Tongue (tissue), 2 donors: ENCODE data around the gene DMRTB1. TPM values are rescaled to one million over a fixed set of nuclear protein-coding genes. Genes with fewer than 3 reads are reported as not detected.

Experiments used
- DNase-seq: peaks from one replicate; pipeline ENCODE4 v3.0.0-alpha.2; 2015
- total RNA-seq: library from RNA; depleted of rRNA; stranded (reverse); fragments of >200 nt; gene quantifications from one replicate; pipeline ENCODE4 v1.2.3, GENCODE V29; 2014

The DMRTB1 gene
- total RNA-seq, 1 donor from 2014 or later: not detected

DNA sequence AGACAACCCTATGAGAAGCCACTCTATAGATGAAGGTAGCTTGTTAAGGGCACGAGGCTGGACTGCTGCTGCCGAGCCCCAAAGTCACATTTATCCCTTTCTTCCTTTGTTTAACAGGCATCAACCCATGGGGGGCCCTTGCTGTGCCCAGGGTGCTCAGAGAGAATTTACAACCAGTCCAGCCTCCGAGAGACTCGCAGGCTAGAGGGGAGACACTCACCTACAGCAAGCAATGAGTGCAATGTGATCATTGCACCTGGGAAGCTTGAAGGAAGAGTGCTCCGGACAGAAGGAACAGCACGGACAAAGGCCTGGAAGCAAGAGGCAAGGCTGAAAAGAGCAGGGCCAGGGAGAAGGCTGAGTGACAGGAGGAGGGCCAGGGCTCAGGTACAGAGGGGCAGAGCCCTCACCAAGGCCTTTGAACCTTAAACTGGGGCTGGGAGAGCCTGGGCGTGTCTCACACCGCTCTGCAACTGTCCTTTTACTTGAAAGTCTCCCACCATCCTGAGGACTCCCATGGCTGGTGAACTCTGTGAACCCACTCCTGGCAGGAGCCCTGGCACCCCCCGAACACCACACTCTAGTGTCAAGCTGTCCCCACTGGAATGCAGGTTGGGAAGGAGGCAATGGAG is 27.3 kb downstream of the DMRTB1 start:
- no peak for DNase-seq

DNA sequence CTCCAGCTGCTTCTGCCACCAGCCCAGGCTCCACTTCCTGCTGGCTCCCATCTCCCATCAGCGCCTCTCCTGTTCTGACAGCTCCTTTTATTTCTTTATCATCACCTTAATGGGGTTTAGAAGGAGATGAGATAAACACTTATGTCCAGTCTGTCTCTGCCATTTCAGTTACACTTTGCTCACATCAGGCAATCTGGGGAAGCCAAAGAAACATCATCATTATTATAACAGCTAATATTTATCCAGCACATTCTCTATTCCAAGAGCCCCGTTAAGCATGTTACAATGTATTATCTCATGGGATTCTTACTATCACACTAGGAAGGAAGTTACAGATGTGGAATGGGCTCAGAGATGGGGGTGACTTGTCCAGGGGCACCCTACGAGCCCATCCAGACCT is 31.2 kb downstream of the DMRTB1 start:
- DNase-seq: no peak

DNA sequence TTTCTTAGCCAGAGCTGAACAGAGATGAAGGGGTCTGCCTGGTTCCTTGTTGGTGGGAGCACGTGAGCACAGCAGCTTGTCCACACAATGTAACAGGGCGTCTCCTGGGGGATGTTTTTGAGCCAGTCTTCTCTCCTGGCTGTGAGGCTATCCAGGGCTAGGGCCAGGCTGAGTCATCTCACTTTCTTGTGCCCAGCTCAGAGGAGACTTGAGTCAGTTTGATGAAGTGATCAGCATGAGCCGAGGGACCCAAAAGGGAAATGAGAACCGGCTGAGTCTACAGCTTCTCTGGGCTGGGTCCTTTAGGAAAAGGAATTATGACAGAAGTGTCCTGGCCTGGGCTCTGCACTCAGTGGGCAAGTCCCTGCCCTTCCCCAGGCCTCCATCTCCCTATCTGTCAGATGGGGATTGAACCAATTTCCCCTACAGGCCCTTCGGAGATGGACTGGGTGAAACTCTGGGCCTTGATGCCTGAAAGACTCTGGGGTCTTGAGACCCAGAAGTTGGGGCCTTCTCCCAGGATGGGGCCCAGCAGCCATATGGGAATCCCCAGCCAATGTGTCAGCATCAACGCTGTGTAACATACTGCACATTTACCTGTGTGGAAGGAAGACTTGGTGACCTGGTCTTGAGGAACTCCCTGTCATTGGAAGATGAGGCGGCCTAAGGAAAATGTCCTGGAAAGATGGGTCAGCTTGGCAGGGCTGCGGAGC is 36.6 kb downstream of the DMRTB1 start:
- DNase-seq: no peak

DNA sequence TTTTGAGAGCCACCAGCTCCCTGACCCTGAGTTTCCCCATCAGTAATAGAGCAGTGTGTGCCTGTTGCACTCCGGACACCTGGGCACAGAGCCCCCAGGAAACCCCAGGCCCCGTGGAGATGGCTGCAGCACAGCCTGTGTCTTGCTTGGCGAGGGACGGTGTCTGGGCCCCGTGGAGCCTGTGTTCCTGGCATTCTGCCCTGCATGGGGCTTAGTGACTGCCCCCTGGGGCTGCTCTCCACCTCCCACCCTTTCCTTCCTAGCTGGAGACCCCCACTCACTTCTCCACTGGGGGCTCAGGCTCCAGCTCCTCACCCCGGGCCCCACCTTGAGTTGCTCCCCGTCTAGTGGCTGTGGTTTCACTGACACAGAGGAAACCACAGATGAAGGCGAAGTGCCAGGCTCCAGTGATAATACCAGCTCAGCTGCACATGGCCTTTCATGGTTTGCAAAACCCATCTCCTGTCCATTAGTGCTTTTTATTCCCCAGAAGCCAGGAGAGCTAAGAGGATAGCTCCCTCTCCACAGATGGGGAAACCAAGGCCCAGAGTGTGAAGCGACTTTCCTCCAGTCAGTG is 39.4 kb downstream of the DMRTB1 start:
- DNase-seq: no peak

DNA sequence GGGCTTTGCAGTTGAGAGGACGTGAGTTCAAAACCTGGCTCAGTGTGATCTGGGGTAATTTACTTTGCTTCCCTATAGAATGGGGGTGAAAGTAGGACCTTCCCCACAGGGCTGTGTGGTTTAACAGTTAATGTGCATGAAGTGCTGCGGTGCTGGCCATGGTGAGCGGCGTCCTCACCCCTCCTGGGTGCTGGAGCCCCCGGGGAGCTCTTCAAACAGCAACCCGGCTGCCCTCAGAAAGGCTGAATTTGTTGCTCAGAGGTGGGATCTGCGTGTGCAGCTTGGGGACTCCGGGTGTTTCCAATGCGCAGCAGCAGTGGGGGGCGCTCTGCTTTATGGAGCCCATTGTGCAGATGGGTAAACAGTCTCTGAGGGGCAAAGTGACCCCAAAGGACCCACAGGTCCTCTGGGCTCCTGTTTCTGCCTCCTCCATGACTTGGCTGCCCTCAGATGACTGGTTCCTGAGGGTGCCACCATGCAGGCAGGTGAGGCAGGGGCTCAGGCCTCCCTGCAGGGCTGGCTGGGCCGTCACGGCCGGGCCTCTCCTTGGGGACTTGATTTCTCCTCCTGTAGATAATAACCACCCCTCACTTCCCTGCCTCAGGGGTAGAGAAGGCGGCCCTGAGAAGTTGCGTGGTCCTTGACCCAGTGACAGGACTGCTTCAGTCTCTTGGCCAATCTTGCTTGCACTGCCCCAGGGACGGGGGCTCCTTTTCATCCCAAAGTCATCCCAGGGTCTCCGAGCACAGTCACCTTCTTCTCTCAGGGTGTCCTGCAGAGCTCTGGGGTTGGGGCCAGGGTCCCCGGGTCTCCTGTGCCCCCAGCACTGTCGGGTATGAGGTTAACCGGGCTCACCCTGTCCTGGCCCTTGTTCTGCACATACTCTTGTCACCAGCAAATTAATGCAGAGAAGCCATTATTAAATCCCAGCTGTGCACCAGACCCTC is 40.3 kb downstream of the DMRTB1 start:
- no peak for DNase-seq

DNA sequence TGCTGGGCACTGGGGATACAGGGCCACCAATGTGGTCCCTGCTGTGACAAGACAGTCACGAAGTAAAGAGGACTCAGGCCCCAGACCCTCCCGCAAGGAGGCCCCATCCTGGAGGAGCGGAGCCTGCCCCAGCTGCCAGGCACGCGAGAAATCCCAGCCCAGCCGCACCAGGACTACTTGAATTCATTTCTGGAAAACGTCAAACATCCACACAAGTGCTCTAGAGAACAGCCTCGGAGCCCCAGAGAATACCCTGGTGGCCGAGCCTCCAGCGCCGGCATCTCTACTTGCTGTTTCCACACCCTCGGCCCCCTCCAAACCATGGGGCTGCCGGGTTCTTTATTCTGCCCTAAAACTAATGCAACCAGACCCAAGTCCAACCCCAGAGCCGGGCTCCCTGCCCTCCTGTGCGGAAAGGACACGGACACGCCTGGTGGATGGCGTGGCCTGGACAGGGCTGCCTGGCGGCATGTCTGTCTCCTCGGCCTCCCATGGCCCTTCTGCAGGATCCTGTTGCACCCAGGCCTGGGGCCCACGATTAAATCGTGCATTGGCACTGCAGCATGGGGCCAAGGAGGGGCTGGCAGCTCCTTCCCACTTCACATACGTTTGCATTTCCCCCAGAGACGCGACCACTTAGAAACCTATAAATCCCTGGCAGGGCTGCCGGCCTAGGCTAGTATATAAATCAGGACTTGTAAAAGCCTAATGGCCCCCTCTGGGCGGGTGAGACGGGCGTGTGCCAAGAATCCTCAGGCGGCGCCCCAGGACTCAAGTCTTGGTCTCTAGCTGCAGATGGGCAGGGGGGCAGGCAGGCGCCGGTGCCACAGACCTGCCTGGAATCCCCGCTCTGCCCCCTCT is 41.2 kb downstream of the DMRTB1 start:
- DNase-seq: peak; percentile 54

DNA sequence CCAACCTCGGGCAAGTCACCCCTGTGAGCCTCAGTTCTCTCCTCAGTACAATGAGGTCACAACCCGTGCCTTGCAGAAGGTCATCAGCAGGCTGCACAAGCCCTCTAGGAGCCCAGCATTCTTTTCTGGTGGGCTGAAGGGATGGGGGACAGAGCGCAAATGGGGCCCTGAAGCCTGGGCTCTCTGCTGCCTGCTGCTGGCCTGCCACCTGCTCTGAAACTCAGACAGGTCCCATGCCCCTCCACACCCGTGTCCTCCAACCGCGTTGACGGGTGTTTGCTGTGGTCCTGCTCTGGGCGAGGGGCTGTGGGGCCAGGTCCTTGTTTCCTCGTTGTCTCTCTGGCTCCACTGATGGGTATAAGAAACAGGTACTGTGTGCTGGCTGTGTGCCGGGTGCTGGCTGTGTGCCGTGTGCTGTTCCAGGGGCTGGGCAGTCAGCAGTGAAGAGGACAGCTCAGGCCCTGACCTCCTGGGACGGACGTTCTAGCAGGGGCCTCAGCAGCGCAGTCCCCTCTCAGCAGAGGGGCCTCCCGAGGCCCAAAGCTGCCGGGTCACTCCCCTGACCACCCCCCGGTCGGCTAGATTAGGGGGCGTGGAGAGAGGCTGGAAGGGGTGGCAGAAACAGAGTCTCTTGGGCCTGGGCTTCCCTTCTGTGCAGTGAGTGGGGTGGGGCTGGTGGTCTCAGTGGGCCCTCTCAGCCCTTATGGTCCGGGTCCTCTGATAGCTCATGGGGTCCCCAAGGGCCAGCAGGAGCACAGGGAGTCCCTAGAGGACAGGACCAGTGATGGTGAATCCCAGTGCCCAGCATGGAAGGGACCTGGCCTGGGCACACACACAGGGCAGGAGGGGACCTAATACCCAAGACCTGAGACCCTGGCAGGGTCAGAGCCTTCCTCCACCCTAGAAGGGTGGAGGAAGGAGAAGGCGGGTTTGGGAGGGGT is 42.1 kb downstream of the DMRTB1 start:
- DNase-seq: no peak

DNA sequence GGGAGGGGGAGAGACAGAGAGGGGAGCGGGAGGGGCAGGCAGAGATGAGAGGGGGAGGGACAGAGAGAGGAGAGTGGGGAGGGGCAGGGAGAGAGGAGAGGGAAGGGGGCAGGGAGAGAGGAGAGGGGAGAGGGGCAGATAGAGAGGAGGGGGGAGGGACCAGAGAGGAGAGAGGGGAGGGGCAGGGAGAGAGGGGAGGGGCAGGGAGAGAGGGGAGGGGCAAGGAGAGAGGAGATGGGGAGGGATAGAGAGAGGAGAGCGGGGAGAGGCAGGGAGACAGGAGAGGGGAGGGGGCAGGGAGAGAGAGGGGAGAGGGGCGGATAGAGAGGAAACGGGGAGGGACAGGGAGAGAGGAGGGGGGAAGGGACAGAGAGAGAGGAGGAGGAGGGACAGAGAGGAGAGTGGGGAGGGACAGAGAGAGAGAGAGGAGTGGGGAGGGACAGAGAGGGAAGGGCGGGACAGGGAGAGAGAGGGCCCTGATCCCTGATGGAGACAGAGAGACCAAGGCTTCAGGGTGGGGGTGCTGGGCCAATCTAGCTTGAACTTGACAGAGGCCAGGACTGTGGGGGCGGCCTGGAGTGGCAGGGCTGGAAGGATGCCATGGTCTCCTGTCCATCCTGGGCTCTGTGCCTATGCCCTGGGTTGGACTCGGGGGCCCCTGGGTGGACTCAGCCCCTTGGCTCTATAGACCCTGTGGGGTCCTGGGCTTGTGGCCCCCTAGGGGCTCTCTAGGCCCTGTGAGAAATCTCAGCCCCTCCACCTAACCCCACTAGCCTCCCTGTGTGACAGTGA is 43.6 kb downstream of the DMRTB1 start:
- DNase-seq: no peak

DNA sequence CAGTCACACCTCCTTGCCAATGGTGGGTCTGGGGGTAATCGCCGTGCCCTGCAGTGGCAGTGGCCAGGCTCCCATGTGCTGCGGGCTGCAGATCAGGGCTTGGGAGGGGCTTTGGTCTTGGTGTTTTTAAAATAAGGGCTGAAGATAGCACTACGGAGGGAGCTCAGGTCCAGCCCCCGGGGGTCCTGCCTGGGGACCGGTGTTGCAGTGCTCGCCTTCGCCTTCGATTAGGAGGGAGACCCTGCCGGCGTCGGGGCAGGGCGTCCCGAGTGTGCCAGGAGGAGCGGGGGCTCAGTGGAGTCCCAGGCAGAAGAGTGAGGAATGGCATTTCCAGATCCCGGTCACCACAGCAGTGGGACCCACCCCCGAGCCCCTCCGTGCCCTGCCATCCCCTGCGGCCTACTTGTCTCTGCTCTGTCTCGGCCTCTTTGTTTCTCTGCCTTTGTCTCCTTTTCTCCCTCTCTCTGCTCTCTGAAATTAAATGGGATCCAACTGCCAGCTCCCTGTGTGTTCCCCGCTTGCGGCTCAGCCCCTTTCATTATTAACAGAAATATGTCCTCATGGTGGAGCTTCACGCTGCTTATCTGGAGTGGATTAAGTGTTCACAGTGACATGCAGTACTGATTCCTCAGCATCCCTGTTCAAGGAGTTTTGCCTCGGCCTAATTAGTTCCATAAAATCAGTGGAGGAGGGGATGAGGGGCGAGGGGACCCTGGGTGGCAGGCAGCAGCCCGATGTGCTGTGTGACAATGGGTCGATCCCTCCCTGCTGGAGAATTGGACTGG is 44.4 kb downstream of the DMRTB1 start:
- DNase-seq: peak; percentile 32

DNA sequence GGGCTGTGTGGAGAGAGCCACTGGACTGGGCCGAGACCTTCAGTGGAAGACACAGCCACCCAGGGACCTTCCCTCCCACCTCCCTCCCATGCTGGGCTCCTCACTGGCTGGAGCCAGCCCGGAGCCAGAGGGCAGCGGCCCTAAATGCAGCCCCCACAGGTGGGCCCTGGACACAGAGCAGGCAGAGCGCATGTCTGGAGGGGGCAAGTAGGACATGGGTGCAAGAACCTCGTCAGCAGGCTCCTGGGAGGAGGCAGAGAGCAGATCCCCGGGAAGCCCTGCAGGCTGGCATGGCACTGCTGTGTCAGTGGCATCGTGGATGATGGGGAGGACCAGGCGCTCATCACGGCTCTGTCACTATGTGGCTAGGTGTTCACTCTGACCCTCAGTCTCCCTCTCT is 45.7 kb downstream of the DMRTB1 start:
- no peak for DNase-seq

DNA sequence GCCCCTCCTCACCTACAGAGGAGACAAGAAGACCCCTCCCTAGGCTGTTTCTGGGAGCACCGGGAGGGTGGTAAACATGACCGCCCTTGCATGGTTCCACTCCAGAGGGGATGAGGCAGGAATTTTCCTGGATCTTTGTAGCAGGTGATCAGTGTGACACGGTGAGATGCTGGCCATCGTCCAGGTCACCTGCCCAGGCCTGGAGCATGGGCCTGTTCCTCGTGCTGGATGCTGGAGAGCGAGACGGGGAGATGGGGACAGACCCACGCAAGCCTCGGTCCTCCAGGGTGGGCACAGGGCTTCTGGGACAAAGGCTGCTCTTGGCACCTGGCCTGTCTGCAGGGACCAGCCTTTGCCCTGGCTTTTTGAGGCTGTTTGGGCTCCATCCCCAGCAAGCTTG is 46.2 kb downstream of the DMRTB1 start:
- DNase-seq: no peak

DNA sequence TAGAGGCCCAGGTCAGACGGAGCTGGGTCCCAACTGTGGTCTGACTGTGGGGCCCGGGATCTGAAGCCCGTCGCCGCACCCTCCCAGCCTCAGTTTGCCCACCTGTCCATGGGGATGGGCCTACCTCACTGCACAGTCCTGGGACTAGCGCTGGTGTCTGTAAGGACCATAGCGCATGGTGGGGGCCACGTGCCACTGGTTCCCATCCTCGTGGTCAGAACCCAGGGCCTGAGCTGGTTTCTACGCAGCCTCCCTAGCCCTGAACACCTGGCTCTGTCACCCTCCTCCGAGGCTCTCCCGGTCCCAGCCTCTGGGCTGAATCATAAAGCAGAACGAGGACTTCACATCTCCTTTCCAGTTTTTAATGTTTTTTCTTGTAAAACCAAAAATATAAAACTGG is 46.7 kb downstream of the DMRTB1 start:
- DNase-seq: no peak

DNA sequence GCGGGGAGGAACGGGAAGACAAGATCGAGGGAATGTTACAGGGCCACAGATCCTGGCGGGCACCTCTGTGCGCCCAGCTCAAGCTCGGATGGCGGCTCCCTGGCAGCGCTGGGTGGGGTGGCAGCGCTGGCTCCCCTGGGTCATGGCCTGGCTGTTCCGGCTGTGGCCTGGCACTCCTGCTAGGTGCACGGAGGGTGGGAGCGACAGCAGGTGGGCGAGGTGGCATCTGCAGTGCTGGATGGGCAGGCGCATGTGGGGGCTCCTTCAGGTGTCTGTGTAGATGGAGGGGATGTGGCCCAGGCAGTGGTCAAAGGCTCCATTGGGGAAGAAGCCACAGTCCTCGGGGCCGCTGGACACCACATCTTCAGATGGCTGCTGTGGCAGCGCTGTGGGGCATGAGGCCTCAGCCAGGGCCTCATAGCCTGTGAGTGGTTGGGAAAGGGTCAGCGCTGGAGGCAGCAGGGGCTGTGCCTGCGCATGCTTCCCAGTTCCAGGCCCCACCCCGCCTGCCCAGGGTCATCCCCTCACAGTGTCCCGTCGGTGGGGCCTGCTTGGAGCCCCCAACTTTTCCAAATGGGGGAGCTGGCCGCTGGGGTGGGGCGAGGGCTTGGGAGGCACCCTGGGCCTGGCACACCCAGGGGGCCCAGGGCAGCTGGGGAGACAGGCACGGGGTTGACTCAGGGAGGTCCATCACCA is 47.3 kb downstream of the DMRTB1 start:
- no peak for DNase-seq

DNA sequence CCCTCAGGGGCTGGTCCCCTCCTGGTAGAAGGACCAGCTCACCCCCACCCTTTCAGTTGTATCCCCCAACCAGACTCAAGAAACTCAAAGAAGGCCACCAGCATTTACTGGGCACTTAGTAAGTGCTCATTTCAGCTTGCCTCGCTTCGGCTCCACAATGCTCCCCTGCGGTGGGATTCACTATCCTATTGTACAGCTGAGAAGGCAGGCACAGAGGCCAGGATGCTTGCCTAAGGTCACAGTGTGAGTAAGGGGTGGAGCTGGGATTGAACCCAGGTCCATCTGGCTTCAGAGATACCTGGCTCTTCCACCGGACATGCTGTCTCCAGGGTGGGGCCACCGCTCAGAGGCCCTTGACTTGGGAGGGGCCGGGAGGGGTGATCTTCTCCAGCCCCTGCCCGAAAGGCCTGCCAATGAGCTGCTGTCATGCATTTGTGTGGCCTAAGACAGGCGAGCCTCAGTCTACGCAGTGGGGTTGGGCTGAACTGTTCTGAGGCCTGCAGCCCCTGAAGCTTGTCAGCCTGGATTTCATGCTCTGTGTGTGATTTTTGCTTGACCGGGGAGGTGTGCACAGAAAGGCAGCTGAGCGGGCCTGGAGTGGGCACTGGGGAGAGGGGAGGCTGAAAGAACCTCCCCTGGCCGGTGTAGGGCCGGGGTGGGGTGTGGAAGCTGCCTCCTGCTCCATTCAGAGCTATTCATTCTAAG is 48.1 kb downstream of the DMRTB1 start:
- DNase-seq: no peak

DNA sequence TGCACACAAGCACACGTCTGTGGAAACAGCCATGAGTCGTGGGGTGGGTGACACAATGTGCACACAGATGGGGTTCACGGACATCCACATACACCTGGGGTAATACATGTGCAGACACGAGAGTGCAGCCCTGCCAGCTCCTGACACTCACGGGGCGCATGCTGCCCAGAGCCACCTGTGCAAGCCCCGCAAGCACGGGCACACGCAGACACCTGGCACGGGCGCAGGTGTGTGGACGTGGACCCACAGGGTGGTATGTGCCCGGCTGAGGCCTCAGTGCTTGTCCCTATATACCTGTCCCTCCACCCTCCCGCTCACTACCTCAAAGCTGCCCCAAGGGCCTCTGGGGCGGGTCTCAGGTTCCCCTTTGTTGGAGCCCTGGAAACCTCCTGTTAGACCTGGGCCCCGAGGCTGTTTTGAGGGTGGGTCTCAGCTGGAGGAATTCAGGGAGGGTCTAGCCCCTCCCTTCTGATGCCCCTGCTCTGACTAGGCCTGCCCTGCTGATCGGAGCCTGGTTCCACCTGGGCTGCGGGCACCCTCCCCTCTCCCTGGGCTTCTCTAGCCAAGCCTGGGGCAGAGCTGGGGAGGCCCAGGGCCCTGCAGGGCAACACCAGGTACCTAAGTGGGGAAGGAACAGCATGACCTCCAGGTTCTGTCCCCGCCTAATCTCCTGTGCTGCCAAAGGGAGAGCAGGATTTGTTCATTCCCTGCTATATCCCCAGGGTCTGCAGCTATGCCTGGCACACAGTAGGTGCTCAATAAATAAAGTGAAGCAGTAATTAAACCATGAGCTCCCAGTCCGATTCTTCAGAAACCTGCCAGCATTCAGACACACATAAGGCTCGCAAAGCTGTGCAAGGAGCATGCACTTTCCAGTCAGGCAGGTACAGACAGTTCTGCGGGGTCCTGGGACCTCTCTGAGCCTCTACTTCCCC is 49.1 kb downstream of the DMRTB1 start:
- DNase-seq: no peak

DNA sequence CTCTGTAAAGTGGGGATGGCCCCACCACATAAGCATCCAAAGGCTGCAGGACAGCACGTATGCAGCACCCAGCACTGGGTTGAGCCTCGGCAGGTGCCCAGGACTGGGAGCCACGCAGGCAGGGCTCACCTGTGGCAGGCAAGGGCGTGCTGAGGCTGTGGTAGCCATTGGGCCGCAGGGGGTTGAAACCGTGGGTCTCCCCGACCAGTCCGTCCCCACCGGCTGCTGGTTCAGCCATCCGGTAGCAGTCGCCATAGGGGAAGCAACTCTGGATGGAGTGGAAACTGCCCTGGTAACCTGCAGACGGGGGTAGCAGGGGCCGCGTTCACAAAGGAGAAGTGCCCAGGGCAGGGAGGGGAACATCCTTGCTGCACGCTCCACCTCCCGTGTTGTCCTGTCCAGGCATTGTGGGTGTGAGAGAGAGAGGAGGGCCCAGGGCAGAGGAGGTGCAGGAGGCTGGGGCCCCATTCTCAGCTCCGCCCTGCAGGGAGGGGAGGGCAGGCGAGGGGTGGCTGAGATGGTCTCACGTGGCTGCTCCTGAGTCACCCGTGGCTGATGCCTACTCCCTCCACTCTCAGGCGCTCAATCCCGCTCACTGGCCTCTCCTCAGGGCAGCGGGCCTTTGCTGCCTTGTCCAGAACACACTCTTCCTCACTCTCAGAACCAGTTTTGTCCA is 49.9 kb downstream of the DMRTB1 start:
- no peak for DNase-seq
